OCI-LY1 (cell line): ENCODE measurements around the gene HBZ.

Experiments
- H2AFZ ChIP-seq: fragments of 200-600 bp; sonication (generic), shearing (Covaris generic); 2 replicates; pipeline ENCODE4 v1.6.0; 2014; ENCODE audit warnings: antibody characterized with exemption, mild to moderate bottlenecking, low read length
- H3F3A ChIP-seq: fragments of 200-600 bp; sonication (generic), shearing (Covaris generic); 2 replicates; pipeline ENCODE4 v1.6.0; 2014; ENCODE audit warnings: mild to moderate bottlenecking, antibody characterized with exemption, low read length, moderate library complexity; ENCODE audit not compliant: insufficient read depth
- H3K27ac ChIP-seq: fragments of 200-600 bp; sonication (generic); 2 replicates; pipeline ENCODE4 v1.5.1; 2014; ENCODE audit warnings: low read length, mixed run types, mild to moderate bottlenecking, low read depth; ENCODE audit not compliant: poor library complexity, severe bottlenecking
- H3K27me3 ChIP-seq: fragments of 200-600 bp; sonication (generic); 2 replicates; pipeline ENCODE4 v1.6.0; 2014; ENCODE audit warnings: antibody characterized with exemption, mild to moderate bottlenecking, low read length, moderate library complexity; ENCODE audit not compliant: insufficient read depth
- H3K36me3 ChIP-seq: fragments of 200-600 bp; sonication (generic); 2 replicates; pipeline ENCODE4 v1.6.1; 2014; ENCODE audit warnings: mild to moderate bottlenecking, antibody characterized with exemption, low read length, moderate library complexity, mixed read lengths; ENCODE audit not compliant: insufficient read depth
- H3K4me1 ChIP-seq: fragments of 200-600 bp; sonication (generic); 2 replicates; pipeline ENCODE4 v1.5.1; 2014; ENCODE audit warnings: mild to moderate bottlenecking, low read length, moderate library complexity; ENCODE audit not compliant: insufficient read depth, severe bottlenecking
- H3K4me2 ChIP-seq: fragments of 200-600 bp; sonication (generic), shearing (Covaris generic); 2 replicates; pipeline ENCODE4 v1.6.1; 2014; ENCODE audit warnings: low read length
- H3K4me3 ChIP-seq: fragments of 200-600 bp; sonication (generic); 2 replicates; pipeline ENCODE4 v1.5.1; 2014; ENCODE audit warnings: low read length, low read depth, mild to moderate bottlenecking, mixed read lengths; ENCODE audit not compliant: poor library complexity, severe bottlenecking
- H3K79me2 ChIP-seq: fragments of 200-600 bp; shearing (Covaris generic); 2 replicates; pipeline ENCODE4 v1.6.1; 2016; ENCODE audit warnings: mixed run types, low read length, mixed read lengths; ENCODE audit not compliant: insufficient read depth
- H3K9ac ChIP-seq: fragments of 200-600 bp; sonication (generic), shearing (Covaris generic); 2 replicates; pipeline ENCODE4 v1.6.1; 2014; ENCODE audit warnings: mild to moderate bottlenecking, low read length, mixed read lengths
- H3K9me2 ChIP-seq: fragments of 200-600 bp; sonication (generic), shearing (Covaris generic); 2 replicates; pipeline ENCODE4 v1.6.1; 2014; ENCODE audit warnings: low read depth, mild to moderate bottlenecking, low read length, mixed read lengths
- H3K9me3 ChIP-seq: fragments of 200-600 bp; shearing (Covaris generic); 2 replicates; pipeline ENCODE4 v1.6.1; 2014; ENCODE audit warnings: low read length, mixed read lengths
- H4K20me1 ChIP-seq: fragments of 200-600 bp; sonication (generic), shearing (Covaris generic); 2 replicates; pipeline ENCODE4 v1.6.0; 2016; ENCODE audit warnings: mild to moderate bottlenecking, low read length; ENCODE audit not compliant: insufficient read depth
- CTCF ChIP-seq: fragments of 200-600 bp; sonication (generic), shearing (Covaris generic); IDR thresholded peaks from 2 replicates; pipeline ENCODE4 v1.5.1; 2017; ENCODE audit warnings: mild to moderate bottlenecking, antibody characterized with exemption, low read length, moderate library complexity, mixed read lengths
- EZH2 ChIP-seq: fragments of 200-600 bp; sonication (generic), shearing (Covaris generic); IDR thresholded peaks from 2 replicates; pipeline ENCODE4 v1.8.0; 2017; ENCODE audit warnings: borderline replicate concordance, mixed run types, mild to moderate bottlenecking, antibody characterized with exemption, low read length, moderate library complexity, mixed read lengths

The HBZ gene

GRCh38 chr16:191831-192230 is 39.4 kb downstream of the HBZ start:
- no peaks in the 10 kb centered on the region for H3K27me3 ChIP-seq
- no peaks in the 10 kb centered on the region for H3K9me3 ChIP-seq
- no peaks in the 10 kb centered on the region for H3F3A ChIP-seq
- H4K20me1 ChIP-seq = no peaks in the 10 kb centered on the region
- H3K4me2 ChIP-seq = no peak overlapping the region
- H3K27ac ChIP-seq = no peak overlapping the region
- no peak overlapping the region for H3K9ac ChIP-seq
- no peaks in the 10 kb centered on the region for H3K79me2 ChIP-seq
- no peak overlapping the region for H2AFZ ChIP-seq
- peaks cover 91% of the 10 kb centered on the region for H3K36me3 ChIP-seq
- TF ChIP-seq EZH2 = no peak
- no peak for TF ChIP-seq CTCF
- H3K4me3 ChIP-seq = no peak overlapping the region
- H3K9me2 ChIP-seq = no peaks in the 10 kb centered on the region
- no peaks in the 10 kb centered on the region for H3K4me1 ChIP-seq

GRCh38 chr16:192686-193085 is 40.2 kb downstream of the HBZ start:
- H3K79me2 ChIP-seq = no peaks in the 10 kb centered on the region
- no peaks in the 10 kb centered on the region for H3K27me3 ChIP-seq
- H2AFZ ChIP-seq = no peak overlapping the region
- H3F3A ChIP-seq = no peaks in the 10 kb centered on the region
- H3K9me2 ChIP-seq = no peaks in the 10 kb centered on the region
- no peaks in the 10 kb centered on the region for H3K4me1 ChIP-seq
- H3K9me3 ChIP-seq = no peaks in the 10 kb centered on the region
- H3K36me3 ChIP-seq = peaks cover 90% of the 10 kb centered on the region
- no peak overlapping the region for H3K27ac ChIP-seq
- no peak overlapping the region for H3K9ac ChIP-seq
- H3K4me2 ChIP-seq = no peak overlapping the region
- H4K20me1 ChIP-seq = no peaks in the 10 kb centered on the region
- no peak overlapping the region for H3K4me3 ChIP-seq
- TF ChIP-seq CTCF (no peak), EZH2 (no peak)

- Histone ChIP-seq H3K9ac (no peak overlapping the region), H3K4me3 (no peak overlapping the region), H4K20me1 (no peaks in the 10 kb centered on the region), H2AFZ (no peak overlapping the region), H3K4me2 (no peak overlapping the region), H3K9me2 (no peaks in the 10 kb centered on the region), H3K79me2 (no peaks in the 10 kb centered on the region), H3K27me3 (no peaks in the 10 kb centered on the region), H3F3A (no peaks in the 10 kb centered on the region), H3K36me3 (peaks cover 93% of the 10 kb centered on the region), H3K27ac (no peak overlapping the region), H3K9me3 (no peaks in the 10 kb centered on the region), H3K4me1 (no peaks in the 10 kb centered on the region)
- TF ChIP-seq CTCF (no peak), EZH2 (no peak)
Observed at GRCh38 chr16:193441-193840, 41.0 kb downstream of the HBZ start.
